ENCODE results near the gene YTHDC2.

DNA sequence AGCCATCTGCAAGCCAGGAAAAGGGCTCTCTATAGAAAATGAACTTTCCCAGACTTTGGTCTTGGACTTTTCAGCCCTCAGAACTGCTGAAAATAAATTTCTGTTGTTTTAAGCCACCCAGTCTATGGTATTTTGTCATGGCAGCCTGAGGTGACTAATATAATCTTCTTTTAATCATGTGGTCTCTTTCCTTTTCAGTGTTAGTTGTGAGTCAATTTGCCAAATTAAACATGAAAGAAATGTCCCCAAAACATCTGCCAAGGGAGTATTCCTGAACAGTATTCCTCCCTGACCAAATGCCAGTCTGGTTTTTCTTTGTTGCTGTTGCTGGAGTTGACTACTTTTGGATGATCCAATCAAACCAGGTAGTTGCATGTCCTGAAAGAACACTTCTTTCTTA is 4.7 kb upstream of the YTHDC2 start:
- TF ChIP-seq, protein P1, sequence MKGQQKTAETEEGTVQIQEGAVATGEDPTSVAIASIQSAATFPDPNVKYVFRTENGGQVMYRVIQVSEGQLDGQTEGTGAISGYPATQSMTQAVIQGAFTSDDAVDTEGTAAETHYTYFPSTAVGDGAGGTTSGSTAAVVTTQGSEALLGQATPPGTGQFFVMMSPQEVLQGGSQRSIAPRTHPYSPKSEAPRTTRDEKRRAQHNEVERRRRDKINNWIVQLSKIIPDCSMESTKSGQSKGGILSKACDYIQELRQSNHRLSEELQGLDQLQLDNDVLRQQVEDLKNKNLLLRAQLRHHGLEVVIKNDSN (IDR thresholded peaks at IDR 0.05) = no peak
- TF ChIP-seq NFIC (IDR thresholded peaks at IDR 0.05) (no peak), CEBPB (IDR thresholded peaks at IDR 0.05) (no peak)
